ENCODE measurements around the gene IRF2BPL.

IRF2BPL gene

GRCh38 chr14:77071938-77072388, 43.5 kb upstream of the IRF2BPL start:
- no peak for TF ChIP-seq CTCF (IDR thresholded peaks at IDR 0.05; ENCODE audit: low read depth, low read length)
- no peak for TF ChIP-seq EZH2phosphoT487 (IDR thresholded peaks at IDR 0.05; ENCODE audit: low read depth)
- Histone ChIP-seq H3K36me3 (replicated peaks; ENCODE audit: low read depth, low read length) (no peaks in the 10 kb centered on the region), H4K20me1 (ENCODE audit: insufficient read depth, low read length) (no peaks in the 10 kb centered on the region), H3K27ac (ENCODE audit: low read length) (no peak overlapping the region), H3K27me3 (ENCODE audit: low read depth, low read length) (peaks cover 17% of the 10 kb centered on the region), H3K4me3 (ENCODE audit: low read length) (no peak overlapping the region), H3K9ac (ENCODE audit: low read length) (no peak overlapping the region), H3K79me2 (ENCODE audit: low read length) (no peaks in the 10 kb centered on the region), H3K4me2 (ENCODE audit: low read length) (no peak overlapping the region), H2AFZ (ENCODE audit: low read depth, low read length) (no peak overlapping the region), H3K9me3 (ENCODE audit: insufficient read depth, low read length) (no peaks in the 10 kb centered on the region), H3K4me1 (ENCODE audit: low read length) (peaks cover 3% of the 10 kb centered on the region; the same call in 1 of the 2 replicates)

- TF ChIP-seq EZH2phosphoT487 (IDR thresholded peaks at IDR 0.05; ENCODE audit: low read depth) (no peak), CTCF (IDR thresholded peaks at IDR 0.05; ENCODE audit: low read depth, low read length) (no peak)
- H3K36me3 ChIP-seq (replicated peaks; ENCODE audit: low read depth, low read length) = no peaks in the 10 kb centered on the region
- peaks cover 8% of the 10 kb centered on the region for H3K4me1 ChIP-seq (ENCODE audit: low read length)
- H3K9ac ChIP-seq (ENCODE audit: low read length) = no peak overlapping the region
- H2AFZ ChIP-seq (ENCODE audit: low read depth, low read length) = no peak overlapping the region
- H3K9me3 ChIP-seq (ENCODE audit: insufficient read depth, low read length) = no peaks in the 10 kb centered on the region
- no peak overlapping the region for H3K4me2 ChIP-seq (ENCODE audit: low read length)
- no peaks in the 10 kb centered on the region for H3K79me2 ChIP-seq (ENCODE audit: low read length)
- no peak overlapping the region for H3K4me3 ChIP-seq (ENCODE audit: low read length)
- H3K27ac ChIP-seq (ENCODE audit: low read length) = no peak overlapping the region
- no peaks in the 10 kb centered on the region for H4K20me1 ChIP-seq (ENCODE audit: insufficient read depth, low read length)
- peaks cover 17% of the 10 kb centered on the region for H3K27me3 ChIP-seq (ENCODE audit: low read depth, low read length)
Observed at GRCh38 chr14:77069551-77069950, 41.0 kb upstream of the IRF2BPL start.

GRCh38 chr14:77068517-77069200, 40.2 kb upstream of the IRF2BPL start:
- no peak overlapping the region; the same call in 1 of the 2 replicates for H2AFZ ChIP-seq (ENCODE audit: low read depth, low read length)
- TF ChIP-seq CTCF (IDR thresholded peaks at IDR 0.05; ENCODE audit: low read depth, low read length) = no peak
- TF ChIP-seq EZH2phosphoT487 (IDR thresholded peaks at IDR 0.05; ENCODE audit: low read depth) = no peak
- H3K27ac ChIP-seq (ENCODE audit: low read length) = no peak overlapping the region

GRCh38 chr14:77067632-77068516, 39.4 kb upstream of the IRF2BPL start:
- no peak overlapping the region for H3K4me3 ChIP-seq (ENCODE audit: low read length)
- TF ChIP-seq CTCF (IDR thresholded peaks at IDR 0.05; ENCODE audit: low read depth, low read length) = peak; percentile 93
- TF ChIP-seq EZH2phosphoT487 (IDR thresholded peaks at IDR 0.05; ENCODE audit: low read depth) = no peak
- H3K4me1 ChIP-seq (ENCODE audit: low read length) = peaks cover 8% of the 10 kb centered on the region
- H3K79me2 ChIP-seq (ENCODE audit: low read length) = no peaks in the 10 kb centered on the region
- H3K4me2 ChIP-seq (ENCODE audit: low read length) = 0 out of 2 replicates have a peak overlapping the region, but pooled peaks have one; percentile 9
- H4K20me1 ChIP-seq (ENCODE audit: insufficient read depth, low read length) = no peaks in the 10 kb centered on the region
- H3K9ac ChIP-seq (ENCODE audit: low read length) = no peak overlapping the region
- no peak overlapping the region for H3K27ac ChIP-seq (ENCODE audit: low read length)
- H2AFZ ChIP-seq (ENCODE audit: low read depth, low read length) = no peak overlapping the region; the same call in 1 of the 2 replicates
- no peaks in the 10 kb centered on the region for H3K9me3 ChIP-seq (ENCODE audit: insufficient read depth, low read length)
- H3K36me3 ChIP-seq (replicated peaks; ENCODE audit: low read depth, low read length) = no peaks in the 10 kb centered on the region
- H3K27me3 ChIP-seq (ENCODE audit: low read depth, low read length) = peaks cover 17% of the 10 kb centered on the region

More at GRCh38 chr14:77068517-77069200, 40.2 kb upstream of the IRF2BPL start:
- H3K9ac ChIP-seq (ENCODE audit: low read length) = no peak overlapping the region
- H3K4me3 ChIP-seq (ENCODE audit: low read length) = no peak overlapping the region
- no peaks in the 10 kb centered on the region for H3K36me3 ChIP-seq (replicated peaks; ENCODE audit: low read depth, low read length)
- no peaks in the 10 kb centered on the region for H3K79me2 ChIP-seq (ENCODE audit: low read length)
- H3K27me3 ChIP-seq (ENCODE audit: low read depth, low read length) = peaks cover 17% of the 10 kb centered on the region
- no peaks in the 10 kb centered on the region for H3K9me3 ChIP-seq (ENCODE audit: insufficient read depth, low read length)
- no peaks in the 10 kb centered on the region for H4K20me1 ChIP-seq (ENCODE audit: insufficient read depth, low read length)
- 0 out of 2 replicates have a peak overlapping the region, but pooled peaks have one; percentile 9 for H3K4me2 ChIP-seq (ENCODE audit: low read length)
- peaks cover 8% of the 10 kb centered on the region for H3K4me1 ChIP-seq (ENCODE audit: low read length)
